ENCODE measurements around the gene GPR35.

GPR35 gene

DNA sequence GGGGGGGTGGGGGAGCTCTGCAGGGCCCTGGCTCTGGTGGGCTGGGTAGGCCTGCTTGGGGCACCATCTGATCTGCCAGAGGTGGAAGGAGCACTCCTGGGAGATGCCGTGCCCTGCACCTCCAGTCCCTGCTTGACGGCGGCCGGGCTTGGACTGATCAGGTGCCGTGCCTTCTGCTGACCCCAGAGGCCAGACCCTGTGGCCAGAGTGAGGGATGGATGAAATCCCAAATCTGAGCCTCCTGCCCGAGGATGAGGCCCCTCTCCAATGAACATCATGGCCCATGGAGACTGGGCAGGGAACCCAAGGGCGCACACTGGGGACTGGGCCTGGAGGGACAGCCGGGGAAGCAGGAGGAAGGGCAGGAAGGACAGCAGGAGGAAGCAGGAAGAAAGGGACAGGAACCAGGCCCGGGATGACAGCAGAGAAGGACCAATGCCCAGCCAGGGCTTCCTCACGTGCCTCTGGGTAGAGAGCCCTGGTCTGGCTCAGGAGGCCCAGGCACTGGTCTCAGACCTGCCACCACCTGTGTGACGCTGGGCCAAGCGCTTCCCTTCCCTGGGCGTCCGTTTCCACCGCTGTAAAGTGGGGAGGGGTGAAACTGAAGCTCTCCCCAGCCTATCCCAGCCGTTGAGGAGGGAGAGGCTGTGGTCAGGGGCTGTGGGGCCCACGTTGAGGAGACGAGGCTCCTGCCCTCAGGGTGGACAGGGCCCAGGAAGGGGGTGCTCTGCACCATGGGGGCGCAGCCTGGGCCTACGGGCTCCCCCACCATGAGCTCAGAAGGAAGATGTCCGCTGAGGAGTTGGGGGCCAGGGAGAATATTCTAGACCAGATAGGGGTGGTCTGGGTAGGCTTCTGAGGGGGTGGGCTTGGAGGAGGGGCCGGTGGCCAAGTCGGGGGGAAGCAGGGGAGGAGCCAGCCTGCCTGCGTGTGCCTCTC lies 1.0 kb upstream of the GPR35 start:
- DNase-seq: no peak

GRCh38 chr2:240626531-240627300 lies 1.4 kb downstream of the GPR35 start:
- DNase-seq: peak; percentile 35 to 53

DNA sequence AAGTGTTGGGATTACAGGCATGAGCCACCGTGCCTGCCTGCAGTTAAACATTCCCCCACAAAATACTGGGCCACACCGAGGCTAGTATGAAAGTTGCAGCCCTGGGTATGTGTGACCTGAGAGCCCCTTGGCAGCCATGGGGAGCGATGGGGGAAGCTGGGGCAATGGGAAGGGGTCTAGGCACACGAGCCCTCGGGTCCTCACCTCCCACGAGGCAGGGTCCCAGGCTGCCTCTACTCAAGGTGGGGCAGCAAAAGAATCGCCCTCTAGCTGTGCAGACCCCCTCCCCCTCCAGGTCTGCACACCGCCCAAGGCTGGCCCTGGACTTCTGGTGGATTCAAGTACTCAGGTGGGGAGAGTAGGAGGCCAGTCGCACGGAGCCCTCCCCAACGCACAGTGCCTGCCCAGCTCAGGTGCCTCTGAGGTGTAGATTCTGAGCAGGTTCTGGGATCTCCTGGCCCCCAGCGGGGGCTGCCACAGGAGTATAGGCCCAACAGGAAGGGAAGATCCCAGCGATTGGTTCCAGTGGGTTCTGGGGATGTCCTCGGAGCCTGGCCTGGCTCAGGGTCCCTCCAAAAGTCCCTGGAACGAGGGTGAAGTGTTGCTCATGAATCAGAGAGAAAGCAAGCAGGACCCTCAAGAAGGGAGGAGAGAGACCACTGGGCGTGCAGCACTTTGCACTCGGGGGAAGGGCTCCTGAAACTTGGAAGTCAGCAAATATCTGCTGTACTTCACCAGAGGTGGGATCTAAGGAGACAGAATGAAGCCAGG lies 2.6 kb downstream of the GPR35 start:
- no peak for DNase-seq

- DNase-seq: no peak
Observed at GRCh38 chr2:240628507-240628807, 3.2 kb downstream of the GPR35 start.

DNA sequence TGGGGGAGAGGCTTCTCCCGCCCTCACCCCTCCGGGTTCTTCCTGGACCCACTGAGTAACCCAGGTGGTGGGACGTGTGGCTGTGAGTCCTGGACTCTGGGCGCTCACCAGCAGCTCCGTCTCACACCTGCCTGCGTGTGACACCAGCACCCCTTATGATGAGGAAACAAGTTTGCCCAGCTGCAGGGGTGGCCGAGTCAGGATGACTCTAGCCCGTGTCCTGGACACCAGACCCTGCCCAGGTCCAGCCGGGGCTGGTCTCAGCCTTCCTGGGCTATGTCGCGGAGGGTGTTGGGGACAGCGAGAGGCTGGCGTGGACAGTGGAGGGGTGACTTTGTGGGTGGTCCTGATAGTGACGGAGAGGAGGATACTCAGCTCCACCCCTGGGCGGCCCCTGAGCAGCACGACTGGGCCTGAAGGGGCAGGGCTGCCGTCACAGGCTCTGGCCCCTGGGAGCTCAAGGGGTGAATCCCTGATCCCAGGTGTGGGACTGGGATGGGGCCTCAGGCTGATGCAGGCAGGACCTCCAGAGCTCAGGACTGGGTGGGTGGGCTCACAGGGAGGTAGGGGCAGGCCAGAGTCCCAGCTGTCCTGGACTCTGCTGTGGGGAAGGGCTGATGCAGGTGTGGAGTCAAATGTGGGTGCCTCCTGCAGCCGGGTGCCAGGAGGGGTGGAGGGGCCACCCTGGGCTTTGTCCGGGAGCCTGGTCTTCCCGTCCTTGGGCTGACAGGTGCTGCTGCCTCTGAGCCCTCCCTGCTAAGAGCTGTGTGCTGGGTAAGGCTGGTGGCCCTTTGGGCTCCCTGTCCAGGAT lies 3.7 kb downstream of the GPR35 start:
- DNase-seq: no peak

GRCh38 chr2:240629619-240629967 lies 4.3 kb downstream of the GPR35 start:
- no peak for DNase-seq

DNA sequence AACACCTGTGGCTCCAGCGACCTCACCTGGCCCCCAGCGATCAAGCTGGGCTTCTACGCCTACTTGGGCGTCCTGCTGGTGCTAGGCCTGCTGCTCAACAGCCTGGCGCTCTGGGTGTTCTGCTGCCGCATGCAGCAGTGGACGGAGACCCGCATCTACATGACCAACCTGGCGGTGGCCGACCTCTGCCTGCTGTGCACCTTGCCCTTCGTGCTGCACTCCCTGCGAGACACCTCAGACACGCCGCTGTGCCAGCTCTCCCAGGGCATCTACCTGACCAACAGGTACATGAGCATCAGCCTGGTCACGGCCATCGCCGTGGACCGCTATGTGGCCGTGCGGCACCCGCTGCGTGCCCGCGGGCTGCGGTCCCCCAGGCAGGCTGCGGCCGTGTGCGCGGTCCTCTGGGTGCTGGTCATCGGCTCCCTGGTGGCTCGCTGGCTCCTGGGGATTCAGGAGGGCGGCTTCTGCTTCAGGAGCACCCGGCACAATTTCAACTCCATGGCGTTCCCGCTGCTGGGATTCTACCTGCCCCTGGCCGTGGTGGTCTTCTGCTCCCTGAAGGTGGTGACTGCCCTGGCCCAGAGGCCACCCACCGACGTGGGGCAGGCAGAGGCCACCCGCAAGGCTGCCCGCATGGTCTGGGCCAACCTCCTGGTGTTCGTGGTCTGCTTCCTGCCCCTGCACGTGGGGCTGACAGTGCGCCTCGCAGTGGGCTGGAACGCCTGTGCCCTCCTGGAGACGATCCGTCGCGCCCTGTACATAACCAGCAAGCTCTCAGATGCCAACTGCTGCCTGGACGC lies 4.9 kb downstream of the GPR35 start:
- no peak for DNase-seq

GRCh38 chr2:240630771-240631547 lies 5.7 kb downstream of the GPR35 start:
- DNase-seq: no peak

DNA sequence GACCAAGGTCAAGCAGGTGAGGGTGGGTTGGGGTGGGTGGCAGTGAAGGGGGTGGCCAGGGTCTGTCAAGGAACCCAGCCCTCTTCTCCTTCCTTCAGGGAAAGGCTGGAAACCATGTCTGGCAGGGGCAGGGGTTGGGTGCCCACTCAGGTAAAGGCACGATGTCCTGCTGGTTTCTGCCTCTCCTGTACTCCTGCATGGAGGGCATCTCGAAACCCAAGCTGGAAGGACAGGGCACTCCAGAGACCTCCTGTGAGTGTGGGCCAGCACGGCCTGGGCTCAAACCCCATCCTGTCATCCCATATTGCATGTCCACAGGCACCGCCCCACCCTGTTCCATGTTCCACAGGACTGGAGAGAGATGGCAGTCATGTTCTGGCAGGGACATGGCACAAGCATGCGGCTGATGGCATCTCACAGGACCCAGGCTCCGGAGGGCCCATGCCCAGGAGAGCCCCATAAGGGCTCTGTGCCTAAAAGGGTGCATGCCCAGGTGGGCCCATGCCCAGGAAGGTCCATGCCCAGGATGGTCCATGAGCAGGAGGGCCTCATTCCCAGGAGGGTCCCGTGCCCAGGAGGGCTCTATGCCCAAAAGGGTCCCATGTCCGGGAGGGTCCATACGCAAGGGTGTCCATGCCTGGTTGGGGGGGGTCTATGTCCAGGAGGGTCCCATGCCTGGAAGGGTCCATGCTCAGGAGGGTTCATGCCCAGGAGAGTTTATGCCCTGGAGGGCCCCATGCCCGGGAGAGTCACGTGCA lies 6.4 kb downstream of the GPR35 start:
- DNase-seq: no peak

DNA sequence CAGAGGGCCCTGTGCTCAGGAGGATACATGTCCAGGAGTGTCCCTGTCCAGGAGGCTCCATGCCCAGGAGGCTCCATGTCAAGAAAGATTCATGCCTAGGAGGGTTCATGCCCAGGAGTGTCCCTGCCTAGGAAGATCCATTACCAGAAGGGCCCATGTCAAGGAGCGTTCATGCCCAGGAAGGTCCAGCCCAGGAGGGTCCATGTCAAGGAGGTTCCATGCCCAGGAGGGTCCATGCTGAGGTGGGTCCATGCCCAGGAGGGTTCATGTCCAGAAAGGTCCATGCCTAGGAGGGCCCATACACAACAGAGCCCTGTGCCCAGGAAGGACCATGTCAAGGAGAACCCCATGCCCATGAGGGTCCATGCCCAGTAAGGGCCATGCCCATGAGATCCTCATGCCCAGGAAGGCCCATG lies 7.0 kb downstream of the GPR35 start:
- DNase-seq: no peak

- no peak for DNase-seq
Observed at GRCh38 chr2:240635121-240635997, 10.1 kb downstream of the GPR35 start.

GRCh38 chr2:240635998-240636547 lies 10.8 kb downstream of the GPR35 start:
- no peak for DNase-seq

GRCh38 chr2:240636563-240637115 lies 11.4 kb downstream of the GPR35 start:
- no peak for DNase-seq

GRCh38 chr2:240637116-240637900 lies 12.0 kb downstream of the GPR35 start:
- DNase-seq: no peak

GRCh38 chr2:240637901-240638345 lies 12.6 kb downstream of the GPR35 start:
- no peak for DNase-seq

- DNase-seq: no peak
Observed at GRCh38 chr2:240638512-240639160, 13.4 kb downstream of the GPR35 start.

DNA sequence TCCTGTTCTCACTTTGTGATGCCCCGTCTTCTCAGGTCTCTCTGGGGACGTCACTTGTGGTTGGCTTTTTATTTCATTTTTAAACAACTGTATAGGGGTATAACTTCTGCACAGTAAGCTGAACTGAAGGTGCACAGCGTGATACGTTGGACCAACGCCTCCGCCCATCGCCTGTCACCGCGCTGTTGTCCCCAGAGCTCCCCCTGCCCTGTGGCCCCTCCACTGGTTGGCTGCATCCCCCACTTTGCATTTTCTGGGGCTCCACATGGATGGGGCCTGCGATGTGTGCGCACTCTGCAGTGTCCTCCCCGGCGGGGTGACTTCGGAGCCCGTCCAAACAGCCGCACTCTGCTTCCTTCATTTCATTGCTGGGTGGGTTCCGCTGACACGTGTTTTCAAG lies 14.3 kb downstream of the GPR35 start:
- DNase-seq: no peak
